Ovary (tissue), 3 donors: ENCODE results near the gene HYAL3.

ENCODE experiments used
- CTCF ChIP-seq, 3 donors: fragments of 450-650 bp in 2 of 3; fragments of 200-600 bp in 1 of 3; IDR thresholded peaks; one replicate each; pipeline versions ENCODE4 v1.5.1 to v1.8.0; 2016 to 2022; ENCODE audit warnings: antibody characterized with exemption in 3 of 3, mild to moderate bottlenecking in 1 of 3
- POLR2A ChIP-seq: fragments of 450-650 bp; IDR thresholded peaks from one replicate; pipeline ENCODE4 v1.6.1; 2017; ENCODE audit warnings: antibody characterized with exemption, mild to moderate bottlenecking, moderate library complexity
- donor health status: DM: no; HTN: no; CAD: no.

GRCh38 chr3:50254577-50255250 lies 44.5 kb downstream of the HYAL3 start:
- TF ChIP-seq CTCF (IDR thresholded peaks at IDR 0.05): no peak
- no peak for TF ChIP-seq POLR2A
